Activated CD4-positive, alpha-beta T cell treated with anti-CD3 and anti-CD28 coated beads, Interleukin-2, amount 50 U/mL, for 48 hours (primary cell): ENCODE results near the gene AGGF1.
"Not testable (repeated sequence)": the region's sequence is repeated elsewhere in the genome, so short reads cannot be mapped to it uniquely, and the experiment has no call there.

Experiments used
- DNase-seq, 2 experiments: peaks; one replicate each; pipeline ENCODE4 v3.0.0-alpha.2; 2020

Gene AGGF1

DNA sequence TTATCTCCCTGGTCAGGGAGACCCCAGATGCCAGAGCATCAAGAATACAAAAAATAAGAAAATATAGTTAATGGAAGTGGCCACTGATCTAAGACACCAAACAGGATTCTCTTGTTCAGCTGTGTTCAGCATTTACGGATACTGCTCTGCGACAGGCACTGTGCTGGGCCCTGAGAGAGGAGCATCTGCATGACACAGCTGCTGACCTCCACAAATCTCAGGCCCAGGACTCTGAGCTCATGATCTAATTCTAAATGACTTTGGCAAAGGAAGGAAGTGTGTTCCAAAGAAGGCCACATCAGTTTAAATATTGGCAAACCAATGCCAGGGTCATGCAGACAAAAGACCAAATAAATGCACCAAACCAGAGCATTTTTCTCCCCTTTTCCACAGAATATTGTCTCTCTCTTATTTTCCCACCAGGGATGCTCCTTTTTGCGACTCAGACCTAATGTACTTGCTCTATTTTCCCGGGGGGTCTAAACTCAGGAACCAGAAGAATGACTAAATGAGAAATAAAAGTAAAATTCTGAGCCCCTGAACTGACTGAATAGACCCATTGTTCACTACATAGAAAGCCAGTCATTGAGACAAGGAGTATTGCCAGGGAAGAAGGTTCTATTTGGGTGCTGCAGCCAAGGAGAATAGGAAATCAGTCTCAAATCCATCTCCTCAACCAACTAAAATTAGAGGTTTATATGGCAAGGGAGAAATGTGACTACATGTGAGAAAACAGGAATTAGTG, 1.4 kb upstream of the AGGF1 start:
- no peak for DNase-seq

DNA sequence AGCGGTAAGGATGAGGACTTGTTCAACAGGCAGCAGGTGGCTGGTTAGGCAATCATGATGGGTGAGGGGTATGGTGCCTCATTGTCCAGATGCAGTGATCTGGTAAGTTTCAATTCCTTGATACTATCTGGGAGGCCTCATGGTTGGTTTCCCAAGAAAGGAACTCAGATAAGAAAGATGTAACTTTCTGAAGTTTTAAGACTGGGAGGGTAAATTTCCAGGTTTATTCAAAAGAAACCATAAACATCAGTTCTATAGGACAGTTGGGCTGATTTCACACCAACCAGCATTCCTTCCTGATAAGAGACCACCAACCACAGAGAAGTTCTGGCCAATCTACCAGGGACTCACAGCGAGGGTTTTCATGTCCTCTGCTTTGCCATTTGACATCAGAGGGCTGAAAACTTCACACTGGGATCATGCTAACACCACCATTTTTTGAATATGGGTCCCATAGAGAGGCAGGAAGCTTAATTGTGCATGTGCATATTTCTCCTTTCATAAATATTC, 773 bp upstream of the AGGF1 start:
- no peak for DNase-seq

DNA sequence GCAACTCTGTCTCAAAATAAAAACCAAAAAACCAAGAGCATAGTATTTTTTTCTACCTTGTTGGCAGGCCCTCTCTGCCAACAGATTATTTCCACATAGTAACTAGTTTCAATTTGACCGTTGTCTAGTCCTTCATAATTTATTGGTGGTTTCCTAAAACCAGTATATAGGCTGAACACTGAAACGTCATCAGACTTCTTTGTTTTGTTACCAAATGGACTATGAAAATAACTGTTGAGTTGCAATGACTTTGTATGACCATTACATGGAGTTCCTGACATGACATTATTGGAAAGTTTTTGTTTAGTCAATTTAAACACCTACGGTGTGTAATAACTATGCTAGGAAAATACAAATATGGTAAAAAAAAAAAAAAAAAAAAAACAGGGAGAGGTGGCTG, 1.7 kb downstream of the AGGF1 start:
- DNase-seq: no peak

DNA sequence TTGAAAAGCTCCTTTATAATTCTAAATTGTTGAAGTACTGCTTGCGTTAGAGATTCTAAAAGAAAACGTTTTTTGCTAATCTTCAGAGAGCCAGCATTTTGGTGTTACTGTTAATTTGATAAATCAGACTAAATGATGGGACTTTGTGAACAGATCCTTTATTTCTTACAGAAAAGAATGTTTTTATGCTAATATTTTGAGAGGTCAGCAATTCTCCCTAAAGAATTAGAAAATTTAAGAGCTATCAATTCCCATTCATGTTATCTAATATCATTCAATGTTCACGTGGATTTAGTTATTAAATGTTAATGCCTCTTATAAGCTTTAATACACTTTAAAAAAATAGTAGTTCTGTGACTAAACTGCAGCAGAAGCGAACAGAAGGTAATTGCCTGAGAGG, 2.4 kb downstream of the AGGF1 start:
- DNase-seq: no peak

DNA sequence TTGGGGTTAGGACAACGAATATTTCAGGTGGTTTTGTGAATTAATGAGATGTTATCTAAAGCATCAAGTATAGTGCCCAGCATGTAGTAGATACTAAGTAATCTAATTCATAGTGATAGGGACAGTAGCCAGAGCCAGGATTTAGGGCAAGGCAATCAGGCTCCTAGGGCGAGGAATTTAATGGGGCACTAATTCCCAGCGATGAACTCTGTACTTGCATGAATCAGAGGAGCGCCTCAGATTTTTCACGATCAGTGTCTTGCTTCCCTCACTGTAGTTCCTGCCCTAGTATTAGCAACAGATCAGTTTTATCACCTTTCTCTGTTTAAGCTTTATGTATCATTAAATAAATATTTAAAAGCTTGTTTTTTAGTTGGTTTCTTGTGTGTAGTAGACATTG, 3.1 kb downstream of the AGGF1 start:
- no peak for DNase-seq

DNA sequence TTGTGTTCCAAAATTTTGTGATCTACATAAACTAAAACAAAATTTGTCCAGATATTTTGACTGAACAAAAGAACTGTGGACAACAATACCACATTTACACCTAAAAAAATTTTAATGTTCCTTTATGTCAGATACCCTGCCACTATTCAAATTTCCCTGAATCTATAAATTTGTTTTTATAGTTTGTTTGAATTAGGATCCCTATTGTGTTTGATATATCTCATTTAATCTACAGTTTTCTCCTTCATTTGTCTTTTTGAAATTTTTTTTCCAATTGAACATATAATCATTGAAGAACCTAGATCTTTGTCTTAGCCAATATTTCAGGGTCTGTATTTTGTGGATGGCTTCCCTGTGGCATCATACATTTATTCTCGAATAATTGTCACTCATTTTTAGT, 5.7 kb downstream of the AGGF1 start:
- no peak for DNase-seq

DNA sequence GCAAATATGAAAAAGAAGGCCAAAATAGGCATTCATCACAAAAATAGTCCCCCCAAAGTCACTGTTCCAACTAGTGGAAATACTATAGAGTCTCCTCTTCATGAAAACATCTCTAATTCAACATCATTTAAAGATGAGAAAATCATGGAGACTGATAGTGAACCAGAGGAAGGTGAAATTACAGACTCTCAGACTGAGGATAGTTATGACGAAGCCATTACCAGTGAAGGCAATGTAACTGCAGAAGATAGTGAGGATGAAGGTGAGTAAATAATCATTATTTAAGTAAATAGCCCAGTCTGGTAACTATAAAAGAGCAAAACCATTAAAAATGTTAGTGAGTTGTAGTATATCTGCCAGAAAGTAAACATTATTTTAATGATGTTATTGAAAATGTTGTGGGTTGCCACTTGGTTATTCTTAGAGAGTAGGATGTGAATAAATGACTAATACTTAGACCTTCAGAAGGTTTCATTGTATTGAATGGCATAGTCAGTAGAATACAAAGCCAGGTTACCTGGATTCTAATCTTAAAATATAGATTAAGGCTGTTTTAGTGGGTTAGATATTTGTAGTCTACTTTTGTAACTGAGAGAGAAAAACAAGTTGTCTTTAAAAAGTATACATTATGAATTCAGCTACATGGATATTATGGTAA, 16.3 kb downstream of the AGGF1 start:
- DNase-seq: no peak

DNA sequence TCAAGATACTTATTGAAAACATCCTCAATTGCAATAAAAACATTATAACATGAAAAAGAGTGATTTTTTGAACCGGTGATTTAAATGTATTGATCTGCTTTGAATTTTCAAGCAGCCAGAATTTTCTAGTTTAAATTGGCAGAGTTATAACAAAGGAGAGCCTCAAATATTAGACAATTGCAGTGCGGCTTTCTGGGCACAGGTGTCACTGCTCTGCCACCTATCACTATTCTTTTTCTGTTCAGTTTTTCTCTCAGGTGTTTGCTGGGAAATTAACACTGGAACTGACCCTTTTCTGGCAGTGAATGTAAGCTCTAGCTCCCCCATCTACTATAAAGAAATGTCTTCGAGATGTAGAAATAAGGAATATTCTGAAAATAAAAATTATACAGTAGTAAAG, 33.8 kb downstream of the AGGF1 start:
- no peak for DNase-seq

DNA sequence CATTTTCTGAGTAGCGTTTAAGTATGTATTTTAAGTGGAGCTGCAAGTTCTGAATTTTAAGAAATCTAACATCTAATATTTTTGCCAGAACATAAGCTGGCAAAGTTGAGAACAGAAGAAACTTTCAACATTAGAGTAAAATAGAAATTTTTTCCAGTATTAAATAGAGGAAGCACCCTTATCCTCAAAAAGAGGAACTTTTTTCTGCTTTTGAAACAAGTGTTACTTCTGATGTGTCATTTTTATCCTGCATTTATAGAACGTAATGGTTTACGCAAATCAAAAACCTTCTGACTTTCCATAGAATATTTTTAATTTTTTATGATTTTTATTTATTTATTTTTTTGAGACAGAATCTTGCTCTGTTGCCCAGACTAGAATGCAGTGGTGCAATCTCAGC, 35.1 kb downstream of the AGGF1 start:
- no peak for DNase-seq

DNA sequence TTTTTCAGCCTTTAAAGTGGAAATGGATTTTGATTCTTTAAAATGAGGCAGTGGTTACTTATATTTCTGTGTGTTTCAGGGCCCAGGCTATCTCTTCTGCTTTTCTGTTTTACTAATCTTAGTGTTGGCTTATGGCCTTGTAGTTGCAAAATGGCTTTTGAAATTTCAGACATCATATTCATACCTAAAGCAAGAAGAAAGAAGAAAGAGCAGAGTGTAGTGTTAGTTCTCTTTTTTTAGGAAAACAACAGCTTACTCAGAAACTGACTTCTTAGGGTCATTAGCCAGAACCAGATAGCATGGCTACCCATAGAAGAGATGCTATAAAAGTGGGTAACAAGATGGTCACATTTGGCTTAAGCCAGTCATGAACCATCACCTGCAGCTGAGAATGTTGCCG, 36.0 kb downstream of the AGGF1 start:
- no peak for DNase-seq

DNA sequence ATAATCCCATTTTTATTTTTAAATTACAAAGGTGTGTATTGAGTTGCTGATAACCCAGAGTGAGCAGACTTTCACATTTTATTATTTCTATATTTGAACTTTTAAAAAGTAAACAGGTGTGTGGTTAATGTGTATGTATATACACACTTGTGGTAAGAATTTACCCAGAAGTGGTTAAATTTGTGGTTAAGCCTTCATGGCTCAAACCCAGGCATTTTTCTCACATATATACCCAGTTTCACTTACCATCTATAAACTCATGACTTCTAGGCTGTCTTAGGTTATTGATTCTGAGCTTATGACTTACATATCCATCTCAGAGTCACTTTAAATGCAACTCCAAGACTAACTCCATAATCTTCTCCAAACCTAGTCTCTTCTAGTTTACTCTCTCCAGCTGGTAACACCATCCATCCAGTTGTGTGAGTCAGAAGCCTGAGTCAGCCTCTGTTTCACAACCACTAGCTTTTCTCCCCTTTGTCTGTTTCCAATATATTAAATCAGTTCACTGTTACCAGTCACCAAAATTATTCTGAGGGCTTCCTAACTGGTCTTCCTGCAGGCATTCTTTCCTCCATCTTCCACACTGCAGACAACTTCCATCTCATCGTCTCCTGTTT, 36.7 kb downstream of the AGGF1 start:
- DNase-seq: no peak

DNA sequence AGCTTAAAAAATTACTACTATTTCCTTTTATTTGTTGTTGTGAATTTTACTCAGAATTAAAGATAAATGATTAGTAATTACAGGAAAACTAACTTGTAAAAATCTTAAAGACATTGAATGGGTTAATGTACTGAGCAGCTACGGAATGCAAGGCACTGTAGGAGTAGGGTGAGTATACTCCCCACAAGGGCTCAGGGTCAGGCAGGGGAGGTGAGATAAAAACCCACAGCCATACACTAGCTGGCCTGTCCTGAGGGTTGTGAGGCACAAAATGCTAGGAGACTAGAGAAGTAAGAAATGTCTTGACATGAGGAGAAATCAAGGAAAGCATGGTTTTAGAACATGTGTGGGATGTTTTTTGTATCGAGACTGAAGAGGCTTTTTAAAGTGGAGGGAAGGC, 43.5 kb downstream of the AGGF1 start:
- no peak for DNase-seq

DNA sequence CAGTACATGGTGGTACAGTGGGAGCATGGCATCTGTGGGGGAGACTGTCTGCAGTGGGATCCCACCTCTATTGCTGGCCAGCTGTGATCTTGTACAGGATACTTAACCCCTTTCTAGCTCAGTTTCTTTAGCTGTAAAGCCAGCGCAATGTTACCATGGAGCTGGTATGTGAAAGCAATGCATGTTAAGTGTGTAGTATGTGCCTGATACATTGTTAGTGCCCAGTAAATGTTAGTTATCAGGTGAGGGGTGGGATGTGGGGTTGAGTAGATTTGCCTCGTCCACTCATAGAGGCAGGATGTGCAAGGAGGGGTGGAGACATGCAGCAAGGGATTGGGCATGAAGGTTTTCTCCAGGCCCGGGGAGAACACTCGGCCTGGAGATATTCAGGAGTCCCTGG, 44.5 kb downstream of the AGGF1 start:
- DNase-seq: no peak

DNA sequence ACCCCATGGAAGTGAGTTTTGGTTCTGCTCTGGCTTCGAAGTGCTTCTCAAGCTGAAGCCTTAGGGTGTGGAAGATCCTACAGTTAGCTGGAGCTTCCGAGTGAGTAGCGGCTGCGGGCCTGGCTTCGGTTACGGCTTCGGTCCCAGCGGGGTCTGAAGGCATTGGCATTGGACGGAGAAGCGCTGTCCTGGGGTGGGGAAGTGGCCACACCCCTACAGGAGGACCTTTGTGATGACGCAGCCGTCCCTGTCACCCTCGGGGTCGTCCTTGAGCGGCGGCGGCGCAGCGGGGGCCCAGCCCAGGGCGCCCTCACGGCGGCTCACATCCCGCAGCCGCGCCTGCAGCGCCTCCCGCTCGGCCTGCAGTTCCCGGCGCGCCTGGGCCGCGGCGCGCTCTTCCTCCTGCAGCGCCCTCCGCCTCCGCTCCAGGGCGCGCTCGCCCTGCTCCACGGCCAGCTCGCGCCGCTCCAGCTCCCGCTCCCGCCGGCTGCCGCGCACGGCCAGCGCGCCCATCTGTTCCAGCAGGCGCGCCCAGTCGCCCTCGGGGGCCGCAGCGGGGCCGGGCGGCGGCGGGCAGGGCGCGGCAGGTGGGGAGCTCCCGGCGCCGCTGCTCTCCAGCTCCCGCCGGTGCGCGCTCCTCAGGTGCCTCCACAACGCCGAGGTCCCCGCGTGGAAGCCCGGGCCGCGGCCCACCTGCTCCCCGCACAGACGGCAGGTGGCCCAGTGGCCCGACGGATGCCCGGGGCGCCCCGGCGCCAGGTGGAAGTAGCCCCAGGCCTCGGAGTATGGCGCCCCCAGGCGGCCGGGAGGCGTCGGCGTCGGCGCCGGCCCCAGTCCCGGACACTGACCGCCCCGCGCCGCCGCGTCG, 47.0 kb downstream of the AGGF1 start:
- peak; percentile 68 to 72 for DNase-seq

DNA sequence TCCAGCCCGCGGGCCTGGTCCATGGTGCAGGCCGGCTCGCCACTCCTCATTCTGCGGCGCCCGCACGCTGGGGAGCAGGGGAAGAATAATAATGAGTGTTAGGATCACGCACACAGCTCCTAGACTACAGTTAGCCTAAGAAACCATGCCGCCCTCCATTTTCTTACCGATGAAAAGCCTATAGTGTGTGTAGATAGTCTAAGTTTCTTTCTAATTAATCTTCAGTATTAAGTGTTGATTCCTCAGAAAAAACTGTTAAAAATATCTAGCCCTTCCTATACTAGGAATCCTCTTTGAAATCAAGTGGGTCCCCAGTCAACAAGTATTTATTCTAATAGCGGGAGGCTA, 47.6 kb downstream of the AGGF1 start:
- DNase-seq: no peak

DNA sequence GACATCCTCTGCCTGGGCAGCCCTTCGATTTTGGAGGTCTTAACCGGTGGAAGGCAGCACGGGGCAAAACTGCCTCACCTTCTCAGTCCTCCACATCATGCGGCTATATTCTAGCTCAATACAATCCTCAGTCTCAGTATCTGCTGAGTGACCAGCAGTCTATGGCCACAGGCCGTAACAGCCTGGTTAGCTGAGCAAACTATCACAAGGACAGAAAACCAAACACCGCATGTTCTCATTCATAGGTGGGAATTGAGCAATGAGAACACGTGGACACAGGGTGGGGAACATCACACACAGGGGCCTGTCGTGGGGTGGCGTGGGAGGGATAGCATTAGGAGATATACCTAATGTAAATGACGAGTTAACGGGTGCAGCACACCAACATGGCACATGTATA, 50.3 kb downstream of the AGGF1 start:
- not testable (repeated sequence) for DNase-seq

DNA sequence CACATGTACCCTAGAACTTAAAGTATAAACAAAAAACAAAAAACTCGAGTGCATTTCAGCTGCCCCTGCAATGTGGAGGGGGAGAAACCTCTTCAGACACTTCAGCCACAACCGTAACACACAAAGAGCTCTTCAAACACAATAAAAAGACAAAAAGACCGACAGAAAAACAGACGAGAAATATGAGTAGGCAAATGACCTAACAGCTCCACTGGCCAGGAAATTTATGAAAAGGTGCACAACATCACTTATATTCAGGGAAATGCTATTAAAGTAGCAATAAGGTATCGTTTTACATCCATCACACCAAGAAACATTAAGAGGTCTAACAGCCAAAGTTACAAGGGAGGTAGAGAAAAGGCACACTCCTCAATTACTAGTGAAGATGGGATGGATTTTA, 50.7 kb downstream of the AGGF1 start:
- DNase-seq: no peak

DNA sequence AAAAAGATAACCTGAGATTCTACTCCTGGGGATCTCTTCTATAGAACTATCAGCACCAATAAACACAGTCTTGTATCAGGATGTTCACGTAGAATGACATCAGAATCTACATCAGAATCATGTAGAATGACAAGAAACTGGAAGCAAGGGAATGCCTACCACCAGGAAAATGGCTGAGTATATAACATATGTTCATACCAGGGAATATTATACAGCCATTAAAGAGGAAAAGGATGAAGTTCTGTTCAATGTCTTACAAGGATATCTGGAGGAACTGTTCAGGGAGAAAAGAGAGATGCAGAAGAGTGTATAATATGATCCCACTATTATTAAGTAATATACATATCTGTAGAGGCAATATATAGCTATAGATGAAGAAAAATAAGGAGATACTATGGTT, 52.1 kb downstream of the AGGF1 start:
- DNase-seq: no peak

DNA sequence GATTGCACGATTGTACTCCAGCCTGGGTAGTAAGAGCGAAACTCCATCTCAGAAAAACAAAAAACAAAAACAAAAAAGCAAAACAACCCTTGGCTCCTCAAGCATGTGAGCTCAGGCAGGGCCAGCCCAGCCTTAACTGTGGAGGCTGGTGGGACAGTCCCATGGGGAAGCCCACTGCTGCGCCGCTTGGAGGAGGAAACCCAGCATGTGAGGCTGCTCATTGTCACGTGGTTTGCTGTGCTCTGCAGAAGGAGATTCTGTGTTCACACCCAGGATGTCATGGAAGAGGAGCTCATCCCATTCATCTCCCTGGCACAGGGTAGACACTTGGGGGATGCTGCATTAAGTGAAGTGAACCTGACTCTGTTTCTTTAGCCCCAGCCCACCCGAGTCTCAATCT, 52.9 kb downstream of the AGGF1 start:
- DNase-seq: no peak

DNA sequence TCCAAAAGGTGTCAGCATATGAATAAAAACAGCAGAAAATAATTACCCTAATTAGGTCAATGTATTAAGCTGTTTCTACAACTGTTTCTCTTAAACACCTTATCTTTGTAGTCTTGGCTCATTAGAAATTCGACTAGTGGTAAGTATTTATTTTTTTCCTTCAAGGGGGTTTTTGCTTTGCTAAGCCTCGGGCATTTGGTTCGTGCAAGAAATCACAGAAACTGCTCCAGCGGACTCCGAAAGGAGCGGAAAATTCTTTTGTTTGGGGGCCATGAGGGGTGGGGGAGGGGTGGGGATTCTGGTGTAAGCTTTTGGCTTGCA, 56.1 kb downstream of the AGGF1 start:
- DNase-seq: no peak

DNA sequence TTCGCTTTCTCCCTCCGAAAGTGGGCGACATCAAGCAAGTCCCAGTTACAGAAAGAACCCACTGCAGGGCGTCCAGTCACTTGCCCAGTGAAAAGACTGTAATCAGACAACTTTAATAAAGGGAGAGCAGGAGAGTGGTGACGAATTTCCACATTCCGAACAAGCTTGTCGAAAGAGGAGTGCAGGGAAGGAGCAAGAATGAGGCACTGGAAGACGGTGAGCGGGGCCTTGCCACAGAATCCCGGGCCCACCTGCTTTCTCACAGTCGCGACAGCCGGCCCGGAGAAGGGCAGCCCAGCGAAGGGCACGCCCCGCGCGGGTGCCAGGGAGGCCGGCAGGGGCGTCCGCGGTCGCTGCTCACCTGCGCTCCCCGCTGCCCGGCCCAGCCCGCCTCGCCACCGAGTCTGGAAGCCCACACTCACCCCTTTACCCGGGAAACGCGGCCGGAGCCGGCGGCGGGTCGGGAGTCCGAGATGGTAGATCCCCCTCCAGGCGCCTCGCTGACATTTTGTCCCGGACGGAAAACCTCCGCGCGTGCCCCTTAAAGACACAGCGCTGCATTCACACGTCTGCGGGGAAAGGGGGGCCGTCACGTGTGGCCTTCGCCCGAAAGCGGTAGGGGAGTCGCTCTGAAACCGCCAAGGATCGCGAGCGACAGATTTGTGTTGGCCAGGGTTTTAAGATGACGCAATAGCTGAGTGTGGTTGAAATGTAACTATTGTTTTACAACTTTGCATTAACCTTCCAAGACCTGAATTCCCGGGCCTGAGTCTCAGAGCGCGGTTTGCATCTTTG, 56.7 kb downstream of the AGGF1 start, which contains the start of gene ZBED3:
ZBED3 (minus strand) TSS at position 597 of the 795 bp plus-strand sequence. CDS start 9,407 bp downstream, outside the sequence.
- DNase-seq: peak; percentile 36 to 47

DNA sequence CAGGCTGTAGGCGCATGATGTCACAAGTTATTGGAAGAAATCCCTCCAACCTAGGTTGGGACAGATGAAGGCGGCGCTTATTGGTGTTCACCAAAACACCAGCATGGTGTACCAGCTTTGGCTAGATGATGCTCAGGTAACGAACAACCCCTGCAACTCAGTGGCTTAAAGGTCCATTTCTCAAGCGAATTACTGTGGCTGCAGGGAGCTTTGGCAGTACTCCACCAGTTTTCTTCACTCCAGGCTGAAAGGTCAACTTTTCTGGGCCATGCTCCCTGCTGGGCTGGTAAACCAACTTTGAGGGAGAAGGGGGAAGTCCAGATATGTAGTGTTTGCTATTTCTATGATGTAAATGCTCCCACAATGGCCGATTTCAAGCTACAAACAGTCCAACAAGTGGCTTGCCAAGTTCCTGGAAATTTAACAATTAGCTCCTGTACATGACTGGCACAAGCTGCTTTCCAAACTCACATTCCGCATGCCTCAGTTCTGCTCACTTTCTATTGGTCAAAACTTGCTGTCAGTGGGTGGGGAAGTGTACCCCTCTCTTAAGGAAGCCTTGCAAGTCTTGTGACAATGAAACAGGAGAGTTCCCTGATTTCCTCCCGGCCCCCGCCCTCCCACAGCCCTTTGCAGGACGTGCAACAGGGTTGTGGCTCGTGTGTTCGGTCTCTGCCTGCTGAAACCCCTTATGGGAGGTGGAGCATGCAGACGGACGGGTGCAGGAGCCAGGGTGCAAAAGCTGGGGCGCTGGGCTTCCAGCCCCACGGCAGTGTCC, 57.5 kb downstream of the AGGF1 start:
- DNase-seq: no peak
